K562 (cell line): Measurements from ENCODE around the gene RHEB. TPM values are rescaled to one million over a fixed set of nuclear protein-coding genes. Genes with fewer than 3 reads are reported as not detected.

Experiments used
- ATAC-seq: fragments of 200-7000 bp; cut with Tn5 transposase; 3 replicates; pipeline ENCODE4 v1.9.1; 2020; ENCODE audit warnings: moderate library complexity
- BruUV-seq: library from RNA; stranded (reverse); fragments of 400-500 nt; replicated peaks from 2 replicates; lab custom pipeline; 2021; lab: Mats Ljungman, UMichigan
- CTCF ChIA-PET: fragments of 300-600 bp; formaldehyde crosslinking; extraction: SDS; loops from one replicate; lab custom pipeline; 2021; ENCODE audit warnings: low intra/inter-chr PET ratio; lab: Yijun Ruan, JAX
- POLR2A ChIA-PET: fragments of 300-600, 350-650 bp; sonication (Branson Sonifier 250); formaldehyde crosslinking; extraction: SDS; loops from one replicate; lab custom pipeline; 2021; ENCODE audit warnings: antibody characterized with exemption, inconsistent platforms; lab: Yijun Ruan, JAX
- DNase-seq, 4 experiments: peaks; one replicate each; pipeline versions ENCODE4 v3.0.0 to v3.0.0-alpha.2; 2011 to 2018; ENCODE audit warnings: low spot score in 3 of 4, mixed read lengths in 3 of 4; ENCODE audit errors: extremely low read depth in 1 of 4
- FAIRE-seq: peaks from 2 replicates; lab custom pipeline; 2011; peaks lifted over from hg19 to GRCh38; lab: Jason Lieb, UNC
- H2AFZ ChIP-seq: 2 replicates; pipeline ENCODE4 v1.6.0; 2011; ENCODE audit warnings: low read depth, low read length, control low read depth, inconsistent platforms
- H3K27ac ChIP-seq: fragments of 200-600 bp; 3 replicates; pipeline ENCODE4 v1.8.0; 2011; ENCODE audit warnings: low read depth, mild to moderate bottlenecking, control low read depth, inconsistent platforms, low read length, moderate library complexity, mixed read lengths; ENCODE audit errors: extremely low read depth
- H3K27me3 ChIP-seq, 2 experiments: fragments of 300-600 bp in 1 of 2; 2 replicates in 1 of 2; 3 replicates in 1 of 2; pipeline versions ENCODE4 v1.6.0 to v1.8.0; 2011; ENCODE audit warnings: inconsistent platforms in 2 of 2, low read length in 2 of 2, mild to moderate bottlenecking in 1 of 2, mixed read lengths in 1 of 2, moderate library complexity in 1 of 2; ENCODE audit not compliant: control insufficient read depth in 2 of 2, insufficient read depth in 2 of 2
- H3K36me3 ChIP-seq: fragments of 300-600 bp; 3 replicates; pipeline ENCODE4 v1.8.0; 2011; ENCODE audit warnings: mild to moderate bottlenecking, low read length, inconsistent platforms; ENCODE audit not compliant: control insufficient read depth, insufficient read depth
- H3K4me1 ChIP-seq, 2 experiments: fragments of 200-600 bp in 1 of 2; replicated peaks in 1 of 2; 2 replicates in 1 of 2; 3 replicates in 1 of 2; pipeline versions ENCODE4 v1.5.1 to v1.8.0; 2011; ENCODE audit warnings: inconsistent platforms in 2 of 2, low read length in 2 of 2, mild to moderate bottlenecking in 1 of 2, mixed read lengths in 1 of 2, moderate library complexity in 1 of 2; ENCODE audit not compliant: control insufficient read depth in 2 of 2, insufficient read depth in 2 of 2
- H3K4me2 ChIP-seq: 2 replicates; pipeline ENCODE4 v1.6.1; 2011; ENCODE audit warnings: low read length, control low read depth, inconsistent platforms, mixed read lengths; ENCODE audit not compliant: insufficient read depth
- H3K4me3 ChIP-seq: fragments of 200-600 bp; sonication (generic), shearing (Covaris generic); 2 replicates; pipeline ENCODE4 v1.5.1; 2016; ENCODE audit warnings: control low read depth, inconsistent platforms
- H3K79me2 ChIP-seq: fragments of 200-600 bp; 3 replicates; pipeline ENCODE4 v1.8.0; 2011; ENCODE audit warnings: low read length, inconsistent platforms; ENCODE audit not compliant: control insufficient read depth, insufficient read depth
- H3K9ac ChIP-seq, 2 experiments: 2 replicates each; pipeline versions ENCODE4 v1.6.0 to v1.6.1; 2011; ENCODE audit warnings: low read depth in 2 of 2, low read length in 2 of 2, control low read depth in 1 of 2, inconsistent platforms in 1 of 2, mild to moderate bottlenecking in 1 of 2, mixed read lengths in 1 of 2; ENCODE audit not compliant: insufficient read depth in 1 of 2
- H3K9me1 ChIP-seq: one replicate; pipeline ENCODE4 v1.6.0; 2011; ENCODE audit warnings: inconsistent platforms, mild to moderate bottlenecking, low read length, moderate library complexity; ENCODE audit not compliant: control insufficient read depth, insufficient read depth
- H3K9me3 ChIP-seq: replicated peaks from 2 replicates; pipeline ENCODE4 v1.5.1; 2011; ENCODE audit warnings: low read depth, low read length, inconsistent platforms; ENCODE audit not compliant: control insufficient read depth, insufficient read depth
- H4K20me1 ChIP-seq: replicated peaks from 2 replicates; pipeline ENCODE4 v1.6.1; 2011; ENCODE audit warnings: low read length, inconsistent platforms, mixed read lengths; ENCODE audit not compliant: control insufficient read depth, insufficient read depth
- ARID1B ChIP-seq: fragments of 450-650 bp; IDR thresholded peaks from 2 replicates; pipeline ENCODE4 v1.6.1; 2016; ENCODE audit warnings: antibody characterized with exemption, mild to moderate bottlenecking, inconsistent platforms
- BACH1 ChIP-seq: fragments of 200-800 bp; sonication (Bioruptor generic); IDR thresholded peaks from 2 replicates; pipeline ENCODE4 v1.6.1; 2016; ENCODE audit warnings: missing genetic modification characterization, missing compliant biosample characterization
- MED1 ChIP-seq: sonication (generic); formaldehyde crosslinking; IDR thresholded peaks from 2 replicates; pipeline ENCODE4 v1.8.1; 2023; ENCODE audit warnings: missing genetic modification reagents, borderline replicate concordance
- MEIS2 ChIP-seq: fragments of 450-650 bp; IDR thresholded peaks from 2 replicates; pipeline ENCODE4 v1.6.1; 2014; ENCODE audit warnings: mild to moderate bottlenecking; ENCODE audit not compliant: partially characterized antibody
- MGA ChIP-seq: fragments of 450-650 bp; IDR thresholded peaks from 2 replicates; pipeline ENCODE4 v1.6.1; 2016; ENCODE audit warnings: mild to moderate bottlenecking, moderate library complexity
- NCOA2 ChIP-seq, 2 experiments: fragments of 450-650 bp; IDR thresholded peaks; 2 replicates each; pipeline ENCODE4 v1.6.1; 2018; ENCODE audit warnings: mild to moderate bottlenecking in 2 of 2, moderate library complexity in 1 of 2; ENCODE audit not compliant: partially characterized antibody in 2 of 2
- RBM25 ChIP-seq: fragments of 200-400 bp; formaldehyde crosslinking; IDR thresholded peaks from 2 replicates; pipeline ENCODE4 v1.6.1; 2018; ENCODE audit warnings: low read length, low read depth, moderate library complexity; ENCODE audit not compliant: severe bottlenecking
- ZNF121 ChIP-seq: sonication (generic); formaldehyde crosslinking; conservative IDR thresholded peaks from 2 replicates; pipeline ENCODE4 v1.8.0; 2022; ENCODE audit warnings: missing genetic modification reagents
- ZNF384 ChIP-seq: IDR thresholded peaks from 2 replicates; pipeline ENCODE4 v1.6.1; 2012; ENCODE audit warnings: low read depth, low read length, improper control_type of control experiment
- ZNF79 ChIP-seq: fragments of 250-450 bp; sonication (Bioruptor Pico); IDR thresholded peaks from 2 replicates; pipeline ENCODE4 v1.4.0; 2020; ENCODE audit warnings: low read depth, mild to moderate bottlenecking, moderate library complexity
- WGBS: fragments of 100-300 bp; shearing (Covaris generic); methylation state at CpG from one replicate; pipeline ENCODE4 v1.1.6; 2016; ENCODE audit warnings: low coverage, mixed read lengths; ENCODE audit not compliant: insufficient coverage; ENCODE audit errors: missing lambda C conversion rate; 5-methylcytosine and 5-hydroxymethylcytosine counted together
- in situ Hi-C: fragments of 300-500 bp; cut with MboI; formaldehyde crosslinking; loops from 4 replicates; pipeline ENCODE4 v1.15.0; 2018; ENCODE audit warnings: inconsistent platforms, mixed read lengths
- intact Hi-C: fragments of 100-400 bp; cut with micrococcal nuclease; formaldehyde crosslinking; loops from 2 replicates; pipeline ENCODE4 v1.14.2; 2022
- polyA plus RNA-seq, 8 experiments: library from polyadenylated mRNA; depleted of rRNA in 4 of 8; stranded (reverse) in 5 of 8; unstranded in 3 of 8; fragments of >200 nt; fragmentation: Nextera tagmentation in 2 of 8; fragmentation: Illumina TruSeq in 1 of 8; extraction: Ambion mirVana in 2 of 8; extraction: Trizol in 1 of 8; gene quantifications; 2 replicates each; pipeline versions ENCODE4 v1.2.1 to v1.2.3, GENCODE V29; 2011 to 2014; ENCODE audit warnings: inconsistent platforms in 1 of 8, missing spikeins in 1 of 8
- total RNA-seq, 7 experiments: library from RNA; depleted of rRNA in 6 of 7; stranded (reverse); fragments of >200 nt in 6 of 7; fragmentation: Illumina TruSeq in 2 of 7; extraction: Trizol in 2 of 7; gene quantifications; 2 replicates each; pipeline versions ENCODE4 v1.2.1 to v1.2.3, GENCODE V29; 2011 to 2021; ENCODE audit warnings: low replicate concordance in 1 of 7

Gene RHEB
- total and polyA plus RNA-seq, 9 of the 15 experiments (the other 6 are each of a cell fraction or from before 2014, with no cell fraction given) = 28.5 to 249 (median 182) TPM

GRCh38 chr7:151505836-151506468, 13.7 kb downstream of the RHEB start:
- no peaks in the 10 kb centered on the region for H3K9me3 ChIP-seq
- H3K9ac ChIP-seq = no peak overlapping the region
- ChIA-PET CTCF (no interaction called here), POLR2A (interaction anchor here (1.1 to 6.2 kb wide), 4 partner anchors 8 to 15 kb away, joined by 3 to 71 read pairs (median 18); partner anchors contain the start of gene RHEB)
- in situ Hi-C loops = no loop called here
- no peak overlapping the region for H3K4me3 ChIP-seq
- H3K4me1 ChIP-seq = peaks cover 10 to 24% of the 10 kb centered on the region in 2 experiments; a peak in 4 of 5 replicates
- no peaks in the 10 kb centered on the region for H3K27me3 ChIP-seq
- H3K4me2 ChIP-seq = peak overlapping the region; percentile 16; the same call in 1 of the 2 replicates
- peaks cover 12% of the 10 kb centered on the region for H3K36me3 ChIP-seq
- peaks cover 19% of the 10 kb centered on the region for H3K9me1 ChIP-seq
- H3K79me2 ChIP-seq = peaks cover 100% of the 10 kb centered on the region
- peaks cover 59% of the 10 kb centered on the region for H4K20me1 ChIP-seq
- WGBS = 60% methylated on average over 4 of the region's 4 CpGs
- H3K27ac ChIP-seq = peak overlapping the region; percentile 4; the same call in 1 of the 3 replicates
- FAIRE-seq (no peak), ATAC-seq (0 out of 3 replicates have a peak, but pooled peaks have one; percentile 10), DNase-seq (no peak)
- intact Hi-C loops = no loop called here
- H2AFZ ChIP-seq = no peak overlapping the region
- TF ChIP-seq RBM25 (peak; percentile 69), BACH1 (tag) (peak; percentile 37), ARID1B (0 out of 2 replicates have a peak, but pooled peaks have one; percentile 4), NCOA2 (IDR thresholded peaks at IDR 0.05; ENCODE audit: partially characterized antibody in 2 of 2) (peak in 1 of 2 experiments; percentile 3), ZNF121 (peak; percentile 90), ZNF79 (no peak), MED1 (CRISPR knock-in tag) (no peak), ZNF384 (peak; percentile 37; the same call in 1 of the 2 replicates), MGA (0 out of 2 replicates have a peak, but pooled peaks have one; percentile 3), MEIS2 (peak; percentile 52)
- no TSS peak for BruUV-seq
